KMS-11 (cell line): ENCODE results near the gene COL23A1.

Experiments
- H2AFZ ChIP-seq: fragments of 200-600 bp; sonication (generic); 2 replicates; pipeline ENCODE4 v1.6.1; 2016; ENCODE audit warnings: antibody characterized with exemption, mixed run types, low read depth
- H3K27ac ChIP-seq: fragments of 200-600 bp; sonication (generic); 2 replicates; pipeline ENCODE4 v1.6.1; 2016; ENCODE audit warnings: mild to moderate bottlenecking, mixed run types
- H3K27me3 ChIP-seq: fragments of 200-600 bp; sonication (generic); 2 replicates; pipeline ENCODE4 v1.6.1; 2017; ENCODE audit warnings: mild to moderate bottlenecking, low read depth, mixed run types, moderate library complexity; ENCODE audit not compliant: insufficient read depth
- H3K36me3 ChIP-seq: fragments of 200-600 bp; sonication (generic); 2 replicates; pipeline ENCODE4 v1.6.1; 2017; ENCODE audit warnings: mild to moderate bottlenecking, mixed run types; ENCODE audit not compliant: insufficient read depth
- H3K4me1 ChIP-seq: fragments of 200-600 bp; sonication (generic); 2 replicates; pipeline ENCODE4 v1.6.1; 2016; ENCODE audit warnings: mild to moderate bottlenecking, low read depth, mixed run types; ENCODE audit not compliant: poor library complexity, severe bottlenecking
- H3K4me2 ChIP-seq: fragments of 200-600 bp; sonication (generic); 2 replicates; pipeline ENCODE4 v1.7.0; 2016; ENCODE audit warnings: mild to moderate bottlenecking, mixed run types
- H3K4me3 ChIP-seq: fragments of 200-600 bp; sonication (generic); IDR thresholded peaks from 2 replicates; pipeline ENCODE4 v1.6.1; 2017; ENCODE audit warnings: low read depth, low read length, mixed read lengths; ENCODE audit not compliant: insufficient read depth
- H3K79me2 ChIP-seq: fragments of 200-600 bp; sonication (generic); 2 replicates; pipeline ENCODE4 v1.6.1; 2016; ENCODE audit warnings: low read depth, mixed run types; ENCODE audit not compliant: insufficient read depth
- H3K9ac ChIP-seq: fragments of 200-600 bp; sonication (generic); 2 replicates; pipeline ENCODE4 v1.6.1; 2016; ENCODE audit warnings: mild to moderate bottlenecking, mixed run types
- H4K20me1 ChIP-seq: fragments of 200-600 bp; sonication (generic); 2 replicates; pipeline ENCODE4 v1.6.1; 2016; ENCODE audit warnings: mild to moderate bottlenecking, mixed run types; ENCODE audit not compliant: insufficient read depth
- TF ChIP-seq, protein P1 (sequence below): fragments of 200-600 bp; sonication (generic); conservative IDR thresholded peaks from 2 replicates; pipeline ENCODE4 v1.6.1; 2017; ENCODE audit warnings: low read depth, mild to moderate bottlenecking, antibody characterized with exemption, low read length, moderate library complexity, mixed read lengths

COL23A1 gene

DNA sequence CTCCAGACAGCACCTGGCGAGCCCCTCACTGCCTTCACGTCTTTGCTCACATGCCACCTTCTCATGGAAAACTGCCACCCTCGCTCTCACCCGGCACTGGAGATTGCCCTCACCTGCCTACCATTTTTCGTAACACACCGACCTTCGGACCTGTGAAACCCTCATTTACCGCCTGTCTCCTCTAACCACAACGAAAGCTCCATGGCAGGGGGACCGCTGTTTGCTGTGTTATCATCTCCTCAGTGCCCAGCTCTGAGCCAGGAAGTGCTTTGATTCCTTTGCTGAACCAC lies 248.4 kb downstream of the COL23A1 start:
- peaks cover 8% of the 10 kb centered on the region; the same call in 1 of the 2 replicates for H3K27me3 ChIP-seq
- no peaks in the 10 kb centered on the region for H3K79me2 ChIP-seq
- no peaks in the 10 kb centered on the region for H3K36me3 ChIP-seq
- no peaks in the 10 kb centered on the region for H4K20me1 ChIP-seq
- H3K4me1 ChIP-seq, result no peaks in the 10 kb centered on the region
- H3K4me2 ChIP-seq, result no peak overlapping the region
- H2AFZ ChIP-seq, result no peak overlapping the region
- H3K4me3 ChIP-seq, result no peak overlapping the region
- no peak overlapping the region for H3K27ac ChIP-seq
- TF ChIP-seq, protein P1, sequence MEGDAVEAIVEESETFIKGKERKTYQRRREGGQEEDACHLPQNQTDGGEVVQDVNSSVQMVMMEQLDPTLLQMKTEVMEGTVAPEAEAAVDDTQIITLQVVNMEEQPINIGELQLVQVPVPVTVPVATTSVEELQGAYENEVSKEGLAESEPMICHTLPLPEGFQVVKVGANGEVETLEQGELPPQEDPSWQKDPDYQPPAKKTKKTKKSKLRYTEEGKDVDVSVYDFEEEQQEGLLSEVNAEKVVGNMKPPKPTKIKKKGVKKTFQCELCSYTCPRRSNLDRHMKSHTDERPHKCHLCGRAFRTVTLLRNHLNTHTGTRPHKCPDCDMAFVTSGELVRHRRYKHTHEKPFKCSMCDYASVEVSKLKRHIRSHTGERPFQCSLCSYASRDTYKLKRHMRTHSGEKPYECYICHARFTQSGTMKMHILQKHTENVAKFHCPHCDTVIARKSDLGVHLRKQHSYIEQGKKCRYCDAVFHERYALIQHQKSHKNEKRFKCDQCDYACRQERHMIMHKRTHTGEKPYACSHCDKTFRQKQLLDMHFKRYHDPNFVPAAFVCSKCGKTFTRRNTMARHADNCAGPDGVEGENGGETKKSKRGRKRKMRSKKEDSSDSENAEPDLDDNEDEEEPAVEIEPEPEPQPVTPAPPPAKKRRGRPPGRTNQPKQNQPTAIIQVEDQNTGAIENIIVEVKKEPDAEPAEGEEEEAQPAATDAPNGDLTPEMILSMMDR, result no peak
- H3K9ac ChIP-seq, result no peak overlapping the region

DNA sequence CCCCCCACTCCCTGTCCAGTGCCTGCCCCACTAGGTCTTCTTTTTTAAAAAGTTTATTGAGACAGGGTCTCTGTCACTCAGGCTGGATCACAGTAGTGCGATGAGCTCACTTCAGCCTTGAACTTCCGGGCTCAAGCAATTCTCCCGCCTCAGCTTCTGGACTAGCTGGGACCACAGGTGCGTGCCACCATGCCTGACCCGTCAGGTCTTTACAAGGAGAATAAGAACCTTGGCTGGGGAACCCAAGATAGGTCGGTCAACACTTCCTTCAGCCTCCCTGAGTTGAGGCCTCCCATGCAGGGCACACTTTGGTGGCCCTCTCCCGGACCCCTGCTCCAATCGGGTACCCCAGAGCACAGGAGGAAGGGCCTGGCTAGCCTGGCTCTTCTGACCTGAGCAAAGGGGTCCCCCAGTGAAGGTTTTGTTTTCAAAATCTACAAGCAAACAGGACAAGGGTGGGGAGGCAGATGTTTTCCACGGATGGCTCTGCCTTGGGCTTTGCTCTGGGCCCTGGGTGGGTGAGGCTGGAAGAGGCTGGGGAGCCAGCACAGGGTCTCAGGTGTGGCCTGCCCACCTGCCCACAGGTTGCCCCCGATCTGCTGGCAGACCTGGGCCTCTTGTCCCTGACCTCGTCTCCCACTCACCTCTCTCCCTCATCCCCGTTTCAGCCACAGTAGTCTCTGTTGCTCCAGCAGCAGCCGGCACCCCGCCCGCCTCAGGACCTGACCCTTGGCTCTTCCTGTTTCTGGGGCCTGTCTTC lies 248.9 kb downstream of the COL23A1 start:
- TF ChIP-seq, protein P1, result no peak
- H2AFZ ChIP-seq, result no peak overlapping the region

DNA sequence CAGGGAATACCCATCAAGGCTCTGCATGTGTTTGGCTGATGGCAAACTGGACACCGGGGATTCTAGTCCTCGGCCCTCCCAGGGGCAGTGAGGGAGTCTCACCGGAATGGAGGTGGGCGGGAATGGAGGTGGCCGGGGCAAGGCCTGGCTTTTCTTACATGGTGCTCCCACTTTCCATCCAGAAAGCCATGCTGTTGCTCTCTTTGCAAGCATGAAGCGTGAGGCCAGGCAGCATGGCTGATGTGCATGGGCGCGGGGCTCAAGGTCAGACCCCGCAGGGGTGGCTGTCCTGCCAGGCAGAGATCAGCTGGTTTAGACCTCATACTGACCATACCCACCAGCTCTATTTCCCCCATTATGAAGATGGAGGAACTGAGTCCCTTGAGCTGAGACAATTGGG lies 249.6 kb downstream of the COL23A1 start:
- Histone ChIP-seq H2AFZ (no peak overlapping the region), H3K27ac (no peak overlapping the region), H3K4me3 (no peak overlapping the region)

More for the DNA sequence above, 248.9 kb downstream of the COL23A1 start:
- Histone ChIP-seq H3K79me2 (no peaks in the 10 kb centered on the region), H3K4me3 (no peak overlapping the region), H3K27me3 (peaks cover 12% of the 10 kb centered on the region; the same call in 1 of the 2 replicates), H3K36me3 (no peaks in the 10 kb centered on the region), H3K27ac (no peak overlapping the region), H3K4me1 (no peaks in the 10 kb centered on the region), H3K9ac (no peak overlapping the region), H4K20me1 (no peaks in the 10 kb centered on the region), H3K4me2 (no peak overlapping the region)

DNA sequence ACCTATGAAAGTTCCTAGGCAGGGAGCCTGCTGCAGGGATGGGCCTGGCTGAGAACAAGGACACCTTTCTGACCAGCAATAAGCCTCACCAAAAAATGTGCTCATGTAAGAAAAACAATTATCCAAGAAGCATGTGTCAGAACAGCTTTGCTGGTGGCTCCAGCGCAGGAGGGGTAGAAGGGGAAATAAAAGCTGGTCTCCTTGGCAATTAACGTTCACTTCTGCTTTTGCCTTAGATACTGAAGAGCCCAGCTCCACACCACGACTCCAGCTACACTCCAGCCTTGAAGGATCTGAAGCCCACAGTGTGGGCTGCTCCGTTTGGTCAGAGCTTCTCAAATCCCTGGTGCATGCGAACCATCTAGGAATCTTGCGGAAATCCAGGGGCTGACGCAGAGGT lies 250.0 kb downstream of the COL23A1 start:
- no peak overlapping the region for H3K9ac ChIP-seq
- peaks cover 12% of the 10 kb centered on the region; the same call in 1 of the 2 replicates for H3K27me3 ChIP-seq
- H3K79me2 ChIP-seq, result no peaks in the 10 kb centered on the region
- no peak overlapping the region for H3K4me3 ChIP-seq
- H3K27ac ChIP-seq, result no peak overlapping the region
- no peaks in the 10 kb centered on the region for H3K4me1 ChIP-seq
- H2AFZ ChIP-seq, result no peak overlapping the region
- no peaks in the 10 kb centered on the region for H3K36me3 ChIP-seq
- TF ChIP-seq, protein P1, result no peak
- no peak overlapping the region for H3K4me2 ChIP-seq
- no peaks in the 10 kb centered on the region for H4K20me1 ChIP-seq

More for the DNA sequence above, 249.6 kb downstream of the COL23A1 start:
- TF ChIP-seq, protein P1, result no peak
- H3K4me1 ChIP-seq, result no peaks in the 10 kb centered on the region
- H3K79me2 ChIP-seq, result no peaks in the 10 kb centered on the region
- H3K36me3 ChIP-seq, result no peaks in the 10 kb centered on the region
- H3K9ac ChIP-seq, result no peak overlapping the region
- H4K20me1 ChIP-seq, result no peaks in the 10 kb centered on the region
- no peak overlapping the region for H3K4me2 ChIP-seq
- H3K27me3 ChIP-seq, result peaks cover 12% of the 10 kb centered on the region; the same call in 1 of the 2 replicates
